Small intestine (tissue), 7 donors: ENCODE results near the gene OTOA. TPM values are rescaled to one million over a fixed set of nuclear protein-coding genes. Genes with fewer than 3 reads are reported as not detected.

Experiments
- DNase-seq, 2 donors: peaks; one replicate each; pipeline versions ENCODE4 v3.0.0 to v3.0.0-alpha.2; 2013
- FAIRE-seq: peaks from 2 replicates; lab custom pipeline; 2012; peaks lifted over from hg19 to GRCh38; lab: Jason Lieb, UNC
- H3K27ac ChIP-seq, 3 donors: one replicate each; pipeline ENCODE4 v1.5.1; 2013; ENCODE audit warnings: low read length in 2 of 3, mild to moderate bottlenecking in 2 of 3, control low read depth in 1 of 3, inconsistent platforms in 1 of 3, low read depth in 1 of 3, moderate library complexity in 1 of 3
- H3K27me3 ChIP-seq, 3 donors: one replicate each; pipeline ENCODE4 v1.6.1; 2013; ENCODE audit warnings: low read length in 3 of 3, inconsistent platforms in 1 of 3; ENCODE audit not compliant: control insufficient read depth in 3 of 3, insufficient read depth in 3 of 3
- H3K36me3 ChIP-seq, 3 donors: one replicate each; pipeline ENCODE4 v1.6.1; 2013; ENCODE audit warnings: low read length in 3 of 3, inconsistent platforms in 1 of 3, low read depth in 1 of 3, mild to moderate bottlenecking in 1 of 3, moderate library complexity in 1 of 3; ENCODE audit not compliant: control insufficient read depth in 3 of 3, insufficient read depth in 2 of 3
- H3K4me1 ChIP-seq, 3 donors: one replicate each; pipeline ENCODE4 v1.6.1; 2013; ENCODE audit warnings: low read length in 2 of 3, inconsistent platforms in 1 of 3, low read depth in 1 of 3, mild to moderate bottlenecking in 1 of 3, moderate library complexity in 1 of 3; ENCODE audit not compliant: control insufficient read depth in 3 of 3, insufficient read depth in 2 of 3
- H3K4me3 ChIP-seq, 3 donors: one replicate each; pipeline ENCODE4 v1.5.1; 2013; ENCODE audit warnings: low read length in 3 of 3, control low read depth in 1 of 3, inconsistent platforms in 1 of 3, low read depth in 1 of 3, mild to moderate bottlenecking in 1 of 3, moderate library complexity in 1 of 3
- H3K9me3 ChIP-seq, 2 donors: one replicate each; pipeline ENCODE4 v1.6.1; 2013; ENCODE audit warnings: low read depth in 1 of 2, low read length in 1 of 2; ENCODE audit not compliant: control insufficient read depth in 2 of 2, insufficient read depth in 1 of 2
- WGBS, 3 donors: extraction: QIAGEN DNeasy Blood & Tissue Kit; methylation state at CpG; one replicate each; pipeline ENCODE4 v1.1.7; 2013; 5-methylcytosine and 5-hydroxymethylcytosine counted together
- polyA plus RNA-seq, 4 donors: library from polyadenylated mRNA; stranded (reverse) in 3 of 4; unstranded in 1 of 4; fragments of 200-250 nt in 3 of 4; fragments of 120-200 nt in 1 of 4; gene quantifications; one replicate each; pipeline versions ENCODE4 v1.2.1 to v1.2.3, GENCODE V29; 2013
- donor health status: healthy with polysubstance abuse.
- donor health status: control.
- donor health status: control.
- donor health status: Bipolar disorder and iron deficiency.
- donor health status: healthy.

Gene OTOA
- polyA plus RNA-seq, 4 donors: 0.03 to 0.27 (median 0.09) TPM; not detected in 1

GRCh38 chr16:21652453-21652852, 11.3 kb upstream of the OTOA start, which contains the start of gene IGSF6:
TSS of gene IGSF6 (minus strand) at chr16:21652608. CDS start at chr16:21652598, 10 bp downstream.
- DNase-seq: no peak
- no peak within 1 kb of the TSS for H3K27ac ChIP-seq
- 94 to 99% (median 98%) methylated on average over 6 of the region's 6 CpGs for WGBS, 3 donors
- no peaks in the 10 kb centered on the region for H3K9me3 ChIP-seq
- no peak for FAIRE-seq
- no peaks in the 10 kb centered on the region for H3K27me3 ChIP-seq
- peaks cover 0 to 2% (median 0%) of the 10 kb centered on the region in 3 donors for H3K4me1 ChIP-seq
- no peak within 1 kb of the TSS for H3K4me3 ChIP-seq
- peaks cover 0 to 12% (median 7%) of the 10 kb centered on the region in 3 donors for H3K36me3 ChIP-seq

GRCh38 chr16:21653571-21653970, 10.2 kb upstream of the OTOA start:
- Histone ChIP-seq H3K27me3 (no peaks in the 10 kb centered on the region), H3K4me1 (no peaks in the 10 kb centered on the region), H3K27ac (no peak overlapping the region), H3K4me3 (no peak overlapping the region), H3K36me3 (peaks cover 0 to 6% (median 4%) of the 10 kb centered on the region in 3 donors), H3K9me3 (peaks cover 0 to 2% of the 10 kb centered on the region in 2 donors)
- FAIRE-seq (no peak), DNase-seq (no peak)
- 89 to 96% (median 93%) methylated on average over 5 of the region's 5 CpGs for WGBS, 3 donors

GRCh38 chr16:21654466-21654865, 9.3 kb upstream of the OTOA start:
- H3K4me1 ChIP-seq: no peaks in the 10 kb centered on the region
- WGBS, 3 donors: 92 to 96% (median 94%) methylated on average over 1 of the region's 1 CpG
- no peak overlapping the region for H3K4me3 ChIP-seq
- FAIRE-seq (no peak), DNase-seq (no peak)
- H3K27ac ChIP-seq: no peak overlapping the region
- peaks cover 0 to 2% of the 10 kb centered on the region in 2 donors for H3K9me3 ChIP-seq
- peaks cover 0 to 4% (median 2%) of the 10 kb centered on the region in 3 donors for H3K36me3 ChIP-seq
- H3K27me3 ChIP-seq: no peaks in the 10 kb centered on the region

- Histone ChIP-seq H3K9me3 (peaks cover 0 to 2% of the 10 kb centered on the region in 2 donors), H3K27me3 (no peaks in the 10 kb centered on the region), H3K4me1 (no peaks in the 10 kb centered on the region), H3K27ac (no peak overlapping the region), H3K4me3 (no peak overlapping the region), H3K36me3 (peaks cover 0 to 4% (median 2%) of the 10 kb centered on the region in 3 donors)
- no peak for DNase-seq
- FAIRE-seq: no peak
- WGBS, 3 donors: 57 to 81% (median 67%) methylated on average over 2 of the region's 2 CpGs
Observed at GRCh38 chr16:21654881-21655280, 8.9 kb upstream of the OTOA start.

- DNase-seq: peak; percentile 51 to 66
- Histone ChIP-seq H3K4me3 (no peak overlapping the region), H3K27me3 (no peaks in the 10 kb centered on the region), H3K27ac (peak overlapping the region in 1 of 3 donors; percentile 11), H3K36me3 (peaks cover 0 to 4% (median 2%) of the 10 kb centered on the region in 3 donors), H3K4me1 (no peaks in the 10 kb centered on the region), H3K9me3 (peaks cover 0 to 2% of the 10 kb centered on the region in 2 donors)
- no peak for FAIRE-seq
- WGBS, 3 donors: 9 to 11% (median 9%) methylated on average over 4 of the region's 4 CpGs
Observed at GRCh38 chr16:21656795-21657768, 6.7 kb upstream of the OTOA start.

GRCh38 chr16:21659124-21659523, 4.6 kb upstream of the OTOA start:
- no peak for DNase-seq
- whole genome bisulfite sequencing, 3 donors: 88 to 97% (median 91%) methylated on average over 4 of the region's 4 CpGs
- no peak for FAIRE-seq

GRCh38 chr16:21664801-21665492, 1.2 kb downstream of the OTOA start:
- Histone ChIP-seq H3K27me3 (peaks cover 0 to 10% (median 3%) of the 10 kb centered on the region in 3 donors), H3K4me1 (no peaks in the 10 kb centered on the region), H3K36me3 (no peaks in the 10 kb centered on the region), H3K4me3 (no peak overlapping the region), H3K27ac (no peak overlapping the region), H3K9me3 (no peaks in the 10 kb centered on the region)
- 90 to 94% (median 91%) methylated on average over 10 of the region's 10 CpGs for WGBS, 3 donors
- DNase-seq (no peak), FAIRE-seq (no peak)

More at GRCh38 chr16:21659124-21659523, 4.6 kb upstream of the OTOA start:
- Histone ChIP-seq H3K4me1 (no peaks in the 10 kb centered on the region), H3K27ac (no peak overlapping the region), H3K4me3 (no peak overlapping the region), H3K9me3 (peaks cover 0 to 2% of the 10 kb centered on the region in 2 donors), H3K27me3 (peaks cover 0 to 4% (median 0%) of the 10 kb centered on the region in 3 donors), H3K36me3 (peaks cover 0 to 4% (median 2%) of the 10 kb centered on the region in 3 donors)

GRCh38 chr16:21666772-21667171, 3.0 kb downstream of the OTOA start:
- H3K4me3 ChIP-seq: no peak overlapping the region
- DNase-seq (no peak), FAIRE-seq (no peak)
- no peaks in the 10 kb centered on the region for H3K4me1 ChIP-seq
- H3K36me3 ChIP-seq: no peaks in the 10 kb centered on the region
- no peak overlapping the region for H3K27ac ChIP-seq
- peaks cover 0 to 10% (median 3%) of the 10 kb centered on the region in 3 donors for H3K27me3 ChIP-seq
- H3K9me3 ChIP-seq: no peaks in the 10 kb centered on the region
- 43 to 60% (median 49%) methylated on average over 3 of the region's 3 CpGs for WGBS, 3 donors
